Karpas-422 (cell line): Measurements from ENCODE around the gene INSL3. TPM values are rescaled to one million over a fixed set of nuclear protein-coding genes. Genes with fewer than 3 reads are reported as not detected.

Experiments used
- DNase-seq: peaks from one replicate; pipeline ENCODE4 v3.0.0-alpha.2; 2015
- H2AFZ ChIP-seq: fragments of 200-600 bp; sonication (generic); 2 replicates; pipeline ENCODE4 v1.6.1; 2014; ENCODE audit warnings: antibody characterized with exemption, low read length, mixed read lengths
- H3K27ac ChIP-seq: fragments of 200-600 bp; sonication (generic); 2 replicates; pipeline ENCODE4 v1.5.1; 2014; ENCODE audit warnings: mild to moderate bottlenecking, low read length, moderate library complexity
- H3K27me3 ChIP-seq: fragments of 200-600 bp; sonication (generic); 2 replicates; pipeline ENCODE4 v1.6.1; 2014; ENCODE audit warnings: low read length, mixed read lengths
- H3K36me3 ChIP-seq: fragments of 200-600 bp; sonication (generic); 2 replicates; pipeline ENCODE4 v1.6.1; 2014; ENCODE audit warnings: low read length, mixed read lengths; ENCODE audit not compliant: insufficient read depth
- H3K4me1 ChIP-seq: fragments of 200-600 bp; sonication (generic); 2 replicates; pipeline ENCODE4 v1.6.1; 2014; ENCODE audit warnings: mild to moderate bottlenecking, low read length, mixed read lengths
- H3K4me2 ChIP-seq: fragments of 200-600 bp; sonication (generic); 2 replicates; pipeline ENCODE4 v1.6.1; 2014; ENCODE audit warnings: low read length, low read depth, mild to moderate bottlenecking; ENCODE audit not compliant: poor library complexity, severe bottlenecking
- H3K4me3 ChIP-seq: fragments of 200-600 bp; sonication (generic); 2 replicates; pipeline ENCODE4 v1.5.1; 2014; ENCODE audit warnings: mild to moderate bottlenecking, antibody characterized with exemption, low read length, mixed read lengths
- H3K79me2 ChIP-seq: fragments of 200-600 bp; sonication (generic); 2 replicates; pipeline ENCODE4 v1.6.1; 2014; ENCODE audit warnings: mild to moderate bottlenecking, low read length, mixed read lengths
- H3K9ac ChIP-seq: fragments of 200-600 bp; sonication (generic); 2 replicates; pipeline ENCODE4 v1.6.0; 2014; ENCODE audit warnings: low read length
- H3K9me2 ChIP-seq: fragments of 200-600 bp; sonication (generic), shearing (Covaris generic); replicated peaks from 2 replicates; pipeline ENCODE4 v1.6.0; 2014; ENCODE audit warnings: mild to moderate bottlenecking, low read length, moderate library complexity; ENCODE audit not compliant: insufficient read depth
- H3K9me3 ChIP-seq: fragments of 300-700, 200-600 bp; sonication (generic); 2 replicates; pipeline ENCODE4 v1.6.1; 2014; ENCODE audit warnings: low read length, mixed read lengths
- H4K20me1 ChIP-seq: fragments of 200-600 bp; sonication (generic); 2 replicates; pipeline ENCODE4 v1.6.1; 2014; ENCODE audit warnings: mild to moderate bottlenecking, antibody characterized with exemption, low read length, low read depth; ENCODE audit not compliant: insufficient read depth
- total RNA-seq: library from RNA; depleted of rRNA; stranded (reverse); fragments of >200 nt; shearing (Covaris generic); gene quantifications from 2 replicates; pipeline ENCODE4 v1.2.3, GENCODE V29; 2014; ENCODE audit warnings: low replicate concordance; rRNA removed

INSL3 gene, protein sequence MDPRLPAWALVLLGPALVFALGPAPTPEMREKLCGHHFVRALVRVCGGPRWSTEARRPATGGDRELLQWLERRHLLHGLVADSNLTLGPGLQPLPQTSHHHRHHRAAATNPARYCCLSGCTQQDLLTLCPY
- total RNA-seq = not detected in 2 replicates

DNA sequence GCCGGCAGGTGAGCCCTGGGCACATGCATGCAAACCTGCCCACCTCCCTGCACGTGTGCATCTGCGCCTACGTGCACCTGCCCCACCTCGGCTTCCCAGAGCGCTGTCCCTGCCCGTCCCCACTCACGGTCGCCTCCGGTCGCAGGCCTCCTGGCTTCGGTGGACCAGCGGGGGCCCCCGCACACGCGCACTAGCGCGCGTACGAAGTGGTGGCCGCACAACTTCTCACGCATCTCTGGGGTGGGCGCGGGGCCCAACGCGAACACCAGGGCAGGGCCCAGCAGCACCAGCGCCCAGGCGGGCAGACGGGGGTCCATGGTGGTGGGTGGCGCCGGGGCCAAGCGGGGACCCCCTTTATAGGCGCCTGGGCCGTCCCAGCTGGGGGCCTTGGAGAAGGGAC, at the start of gene INSL3:
Gene INSL3 (minus strand): TSS at position 330 of the 400 bp plus-strand sequence. CDS start 13 bp downstream, at position 317.
- H2AFZ ChIP-seq = no peak within 1 kb of the TSS
- H3K27ac ChIP-seq = no peak within 1 kb of the TSS
- no peaks in the 10 kb centered on the region for H3K79me2 ChIP-seq
- H4K20me1 ChIP-seq = no peaks in the 10 kb centered on the region
- H3K9me2 ChIP-seq = no peaks in the 10 kb centered on the region
- no peak for DNase-seq
- no peaks in the 10 kb centered on the region for H3K9me3 ChIP-seq
- no peaks in the 10 kb centered on the region for H3K36me3 ChIP-seq
- H3K27me3 ChIP-seq = no peaks in the 10 kb centered on the region
- no peak within 1 kb of the TSS for H3K4me3 ChIP-seq
- no peaks in the 10 kb centered on the region for H3K4me1 ChIP-seq
- no peak within 1 kb of the TSS for H3K9ac ChIP-seq
- H3K4me2 ChIP-seq = no peak within 1 kb of the TSS

DNA sequence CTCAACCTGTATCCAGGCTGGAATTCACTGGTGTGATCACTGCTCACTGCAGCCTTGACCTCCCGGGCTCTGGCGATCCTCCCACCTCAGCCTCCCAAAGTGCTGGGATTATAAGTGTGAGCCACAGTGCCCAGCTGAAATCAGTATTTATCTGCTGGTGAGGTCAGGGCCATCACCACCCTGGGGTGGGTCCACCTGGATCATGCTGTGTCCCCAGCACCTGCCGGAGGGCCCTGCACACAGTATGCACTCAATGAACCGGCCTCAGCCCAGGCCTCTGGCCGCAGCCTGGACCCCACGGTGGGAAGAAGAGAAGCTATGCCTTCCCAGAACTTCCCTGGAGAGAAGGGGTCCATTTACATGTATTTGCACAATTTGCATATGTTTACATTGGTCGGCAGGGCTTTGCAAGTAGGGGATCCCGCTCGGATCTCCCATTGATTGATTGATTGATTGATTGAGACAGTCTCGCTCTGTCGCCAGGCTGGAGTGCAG, 47.8 kb upstream of the INSL3 start:
- no peak overlapping the region for H3K27ac ChIP-seq
- H3K27me3 ChIP-seq = no peaks in the 10 kb centered on the region
- H3K9me3 ChIP-seq = no peaks in the 10 kb centered on the region
- no peak overlapping the region for H2AFZ ChIP-seq
- H3K4me1 ChIP-seq = peaks cover 3% of the 10 kb centered on the region; the same call in 1 of the 2 replicates
- peaks cover 4% of the 10 kb centered on the region; the same call in 1 of the 2 replicates for H3K36me3 ChIP-seq
- no peak overlapping the region for H3K4me3 ChIP-seq
- DNase-seq = no peak
- no peak overlapping the region for H3K9ac ChIP-seq
- H3K9me2 ChIP-seq = no peaks in the 10 kb centered on the region
- peaks cover 14% of the 10 kb centered on the region; the same call in 1 of the 2 replicates for H4K20me1 ChIP-seq
- no peaks in the 10 kb centered on the region for H3K79me2 ChIP-seq
- no peak overlapping the region for H3K4me2 ChIP-seq

DNA sequence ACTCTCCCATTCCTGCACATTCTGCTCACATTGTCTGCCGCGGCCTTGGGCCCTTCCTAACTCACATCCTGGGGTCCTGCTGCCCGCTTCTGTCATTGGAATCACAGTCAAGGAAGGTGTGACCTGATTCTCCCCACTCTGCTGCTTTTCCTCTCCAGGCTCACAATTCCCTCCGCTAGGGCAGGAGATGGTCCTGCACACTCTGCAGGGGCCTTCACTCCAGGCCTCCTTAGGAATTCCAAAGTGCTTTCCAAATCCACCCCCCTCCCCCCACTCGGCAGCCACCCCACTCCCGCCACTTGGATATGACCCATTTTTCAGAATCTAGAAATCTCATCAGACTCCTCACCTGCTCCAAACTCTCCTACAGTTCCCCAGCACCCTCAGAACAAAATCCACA, 47.4 kb upstream of the INSL3 start:
- Histone ChIP-seq H3K4me3 (no peak overlapping the region), H3K4me2 (no peak overlapping the region), H3K4me1 (peaks cover under 1% of the 10 kb centered on the region; the same call in 1 of the 2 replicates), H3K9me2 (no peaks in the 10 kb centered on the region), H2AFZ (no peak overlapping the region), H3K36me3 (peaks cover 9% of the 10 kb centered on the region), H3K27me3 (no peaks in the 10 kb centered on the region), H3K9ac (no peak overlapping the region), H3K27ac (no peak overlapping the region), H3K9me3 (no peaks in the 10 kb centered on the region), H3K79me2 (no peaks in the 10 kb centered on the region), H4K20me1 (peaks cover 18% of the 10 kb centered on the region; the same call in 1 of the 2 replicates)
- no peak for DNase-seq

DNA sequence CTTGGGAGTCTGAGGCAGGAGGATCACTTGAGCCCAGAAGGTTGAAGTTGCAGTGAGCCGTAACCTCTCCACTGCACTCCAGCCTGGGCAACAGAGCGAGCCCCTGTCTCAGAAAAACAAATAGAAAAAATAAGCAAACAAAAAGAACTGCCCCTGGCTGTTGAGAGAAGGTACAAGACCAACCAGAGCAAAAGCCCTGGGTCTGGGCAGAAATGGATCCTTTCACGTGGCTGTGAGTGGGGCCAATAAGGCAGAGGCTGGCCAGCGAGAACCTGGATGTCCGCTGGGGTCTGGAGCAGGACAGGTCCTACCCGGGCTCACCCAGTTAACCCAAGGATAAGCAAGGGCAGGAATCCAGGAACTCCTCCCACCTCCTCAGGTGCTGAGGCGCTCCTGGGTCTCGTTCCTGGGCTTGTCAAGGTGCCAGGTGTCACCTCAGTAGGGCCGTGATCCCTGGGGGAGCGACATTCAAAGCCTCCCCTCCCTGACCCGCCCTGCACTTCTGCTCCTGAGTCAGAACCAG, 45.7 kb upstream of the INSL3 start:
- Histone ChIP-seq H3K4me2 (no peak overlapping the region), H3K9me3 (no peaks in the 10 kb centered on the region), H3K4me1 (no peaks in the 10 kb centered on the region), H3K79me2 (0 out of 2 replicates have a peak, but pooled peaks cover 3% of the 10 kb centered on the region), H3K9me2 (no peaks in the 10 kb centered on the region), H3K36me3 (peaks cover 21% of the 10 kb centered on the region), H3K9ac (no peak overlapping the region), H2AFZ (no peak overlapping the region), H3K4me3 (no peak overlapping the region), H4K20me1 (peaks cover 32% of the 10 kb centered on the region), H3K27me3 (no peaks in the 10 kb centered on the region), H3K27ac (no peak overlapping the region)
- DNase-seq = peak; percentile 44

DNA sequence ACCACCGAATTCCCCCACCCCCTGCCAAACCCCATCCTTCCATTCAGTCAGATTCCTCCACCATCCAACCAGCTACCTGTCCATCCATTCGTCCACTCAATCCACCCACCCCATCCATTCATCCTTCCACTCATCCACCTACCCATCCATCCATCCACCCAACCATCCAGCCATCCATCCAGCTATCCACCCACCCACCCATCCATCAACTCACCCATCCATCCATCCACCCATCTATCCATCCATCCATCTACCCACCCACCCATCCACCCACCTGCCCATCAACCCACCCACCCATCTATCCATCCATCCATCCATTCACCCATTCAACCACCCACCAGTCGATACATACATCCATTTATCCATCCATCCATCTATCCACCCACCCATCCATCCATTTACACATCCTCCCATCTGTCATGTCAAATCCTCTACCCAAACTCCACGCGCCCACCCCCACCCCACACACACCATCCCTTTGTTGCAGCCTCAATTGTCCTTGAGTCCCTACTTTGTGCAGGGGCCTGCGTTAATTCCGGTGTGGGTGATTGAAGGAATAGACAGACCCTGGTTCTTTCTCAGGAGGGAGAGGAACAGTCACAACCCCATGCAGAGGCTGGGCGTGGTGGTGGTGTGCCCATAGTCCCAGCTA, 45.1 kb upstream of the INSL3 start:
- Histone ChIP-seq H3K9me2 (no peaks in the 10 kb centered on the region), H3K4me1 (peaks cover 4% of the 10 kb centered on the region)

DNA sequence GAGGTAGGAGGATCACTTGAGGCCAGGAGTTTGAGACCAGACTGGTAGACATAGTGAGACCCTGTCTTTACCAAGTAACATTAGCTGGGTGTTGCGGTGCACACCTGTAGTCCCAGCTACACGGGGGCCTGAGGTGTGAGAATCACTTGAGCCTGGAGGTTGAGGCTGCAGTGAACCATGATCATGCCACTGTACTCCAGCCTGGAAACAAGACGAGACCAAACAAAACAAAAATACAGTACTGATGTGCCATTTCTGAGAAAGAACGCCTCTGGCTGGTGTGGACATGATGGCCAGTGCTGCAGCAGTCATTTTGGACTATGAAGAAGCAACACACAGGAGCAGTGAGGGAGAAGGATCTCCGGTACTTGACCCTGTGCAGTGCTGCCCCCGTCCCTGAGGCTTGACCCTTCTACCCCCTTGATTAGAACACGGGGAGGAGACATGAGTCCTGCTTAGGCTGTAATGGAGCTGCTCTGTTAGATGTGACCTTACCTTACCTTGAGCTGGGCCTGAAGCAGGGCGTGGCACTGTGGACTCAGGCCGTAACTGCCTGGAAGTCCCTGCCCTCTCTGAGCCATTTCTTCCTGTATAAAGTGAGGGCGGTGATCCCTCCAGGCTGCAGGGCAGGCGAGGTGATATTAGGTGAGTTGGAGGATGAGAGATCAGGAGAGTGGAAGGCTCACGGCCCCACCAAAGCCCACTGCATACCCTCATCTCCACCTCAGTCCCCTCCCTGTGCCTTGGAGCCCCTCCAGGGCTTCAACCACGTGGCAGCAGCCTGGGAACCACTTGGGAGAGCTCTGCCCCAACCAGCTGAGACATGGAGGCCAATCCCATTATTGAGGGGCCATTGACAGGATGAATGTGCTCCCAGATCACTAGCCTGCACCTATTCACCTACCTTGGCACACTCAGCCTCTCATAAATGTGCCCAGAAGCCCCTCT, 44.3 kb upstream of the INSL3 start:
- Histone ChIP-seq H3K27me3 (no peaks in the 10 kb centered on the region), H3K9me3 (no peaks in the 10 kb centered on the region), H3K9me2 (no peaks in the 10 kb centered on the region), H3K9ac (no peak overlapping the region), H3K27ac (no peak overlapping the region), H2AFZ (no peak overlapping the region), H3K4me3 (no peak overlapping the region), H3K4me2 (no peak overlapping the region), H4K20me1 (peaks cover 40% of the 10 kb centered on the region), H3K4me1 (peaks cover 12% of the 10 kb centered on the region), H3K79me2 (peaks cover 16% of the 10 kb centered on the region), H3K36me3 (peaks cover 35% of the 10 kb centered on the region)
- peak; percentile 65 for DNase-seq

More for the DNA sequence above, 45.1 kb upstream of the INSL3 start:
- Histone ChIP-seq H4K20me1 (peaks cover 37% of the 10 kb centered on the region), H3K9ac (no peak overlapping the region), H3K27me3 (no peaks in the 10 kb centered on the region), H3K79me2 (peaks cover 8% of the 10 kb centered on the region), H2AFZ (no peak overlapping the region), H3K36me3 (peaks cover 27% of the 10 kb centered on the region), H3K9me3 (no peaks in the 10 kb centered on the region), H3K4me2 (no peak overlapping the region), H3K4me3 (no peak overlapping the region), H3K27ac (no peak overlapping the region)
- peak; percentile 56 for DNase-seq

DNA sequence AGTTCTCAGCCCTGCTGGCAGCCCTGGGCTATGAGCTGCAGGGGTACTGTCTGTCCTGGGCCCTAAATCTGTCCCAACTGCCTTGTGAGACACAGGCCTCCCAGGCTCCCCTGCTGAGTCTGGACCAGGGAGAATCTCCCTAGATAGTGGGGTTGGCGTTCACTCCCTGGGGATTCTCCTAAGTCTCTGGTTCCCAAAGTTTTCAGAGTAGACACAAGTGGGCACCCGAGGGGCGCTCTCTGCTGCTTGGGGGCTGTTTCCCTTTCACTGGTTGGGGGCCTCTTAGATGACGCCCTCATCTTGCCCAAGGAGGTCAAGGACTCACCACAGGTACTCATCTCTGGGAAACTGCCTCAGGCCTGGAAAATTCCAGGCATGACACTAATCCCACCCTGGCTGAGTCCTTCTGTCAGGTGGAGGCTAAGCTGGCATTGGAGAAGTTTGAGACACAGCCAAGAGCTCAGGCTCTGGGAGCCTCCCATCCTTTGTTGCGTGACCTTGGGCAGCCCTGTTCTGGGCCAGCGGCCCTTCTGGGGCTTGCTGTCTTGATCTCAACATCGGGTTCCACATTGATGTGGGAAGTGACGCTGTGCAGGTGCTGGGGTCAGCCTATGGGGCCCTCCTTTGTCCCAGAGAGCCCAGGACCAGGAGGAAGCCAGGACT, 42.3 kb upstream of the INSL3 start:
- H2AFZ ChIP-seq = no peak overlapping the region
- no peaks in the 10 kb centered on the region for H3K9me2 ChIP-seq
- no peaks in the 10 kb centered on the region for H3K27me3 ChIP-seq
- H3K9ac ChIP-seq = no peak overlapping the region
- no peak overlapping the region for H3K4me3 ChIP-seq
- peaks cover 41% of the 10 kb centered on the region for H3K36me3 ChIP-seq
- no peaks in the 10 kb centered on the region for H3K9me3 ChIP-seq
- H3K27ac ChIP-seq = no peak overlapping the region
- peaks cover 25% of the 10 kb centered on the region for H3K79me2 ChIP-seq
- DNase-seq = no peak
- peaks cover 46% of the 10 kb centered on the region for H4K20me1 ChIP-seq
- H3K4me2 ChIP-seq = no peak overlapping the region
- peaks cover 17% of the 10 kb centered on the region for H3K4me1 ChIP-seq
